ENCODE results near the gene LLPH. TPM values are rescaled to one million over a fixed set of nuclear protein-coding genes. Genes with fewer than 3 reads are reported as not detected.

LLPH gene
- total RNA-seq, 4 donors from 2014 or later: 5.0 to 17.5 (median 9.5) TPM

- no peak overlapping the region for H3K4me3 ChIP-seq
- TF ChIP-seq EP300 (IDR thresholded peaks at IDR 0.05): no peak
- TF ChIP-seq POLR2AphosphoS5 (IDR thresholded peaks at IDR 0.05): no peak
- peak; percentile 60 to 78 (median 74) for TF ChIP-seq CTCF (IDR thresholded peaks at IDR 0.05)
- peaks cover 0 to 5% (median 0%) of the 10 kb centered on the region in 3 donors for H3K9me3 ChIP-seq
- no peak for ATAC-seq
- no peak overlapping the region for H3K27ac ChIP-seq
- H3K27me3 ChIP-seq: no peaks in the 10 kb centered on the region
- WGBS, 2 donors (ENCODE audit: low coverage in 1 of 2): 14 to 23% methylated on average over 7 to 8 of the region's 10 CpGs
- no peaks in the 10 kb centered on the region for H3K36me3 ChIP-seq
- peaks cover 0 to 2% (median 0%) of the 10 kb centered on the region in 3 donors for H3K4me1 ChIP-seq
Observed at GRCh38 chr12:66087365-66087943, 43.1 kb downstream of the LLPH start.

GRCh38 chr12:66085998-66086397 lies 44.6 kb downstream of the LLPH start:
- Histone ChIP-seq H3K4me3 (no peak overlapping the region), H3K9me3 (peaks cover 0 to 5% (median 0%) of the 10 kb centered on the region in 3 donors), H3K36me3 (no peaks in the 10 kb centered on the region), H3K27ac (no peak overlapping the region), H3K4me1 (no peaks in the 10 kb centered on the region), H3K27me3 (no peaks in the 10 kb centered on the region)
- 67% methylated on average over 1 of the region's 2 CpGs; no CpG with 5 or more reads in 1 of the 2 donors for WGBS, 2 donors (ENCODE audit: low coverage in 1 of 2)
- no peak for ATAC-seq
- TF ChIP-seq CTCF (IDR thresholded peaks at IDR 0.05) (no peak), EP300 (IDR thresholded peaks at IDR 0.05) (no peak), POLR2AphosphoS5 (IDR thresholded peaks at IDR 0.05) (no peak), POLR2A (IDR thresholded peaks at IDR 0.05) (no peak)

GRCh38 chr12:66085213-66085612 lies 45.3 kb downstream of the LLPH start:
- TF ChIP-seq POLR2AphosphoS5 (IDR thresholded peaks at IDR 0.05) (no peak), POLR2A (IDR thresholded peaks at IDR 0.05) (no peak), CTCF (IDR thresholded peaks at IDR 0.05) (no peak), EP300 (IDR thresholded peaks at IDR 0.05) (no peak)
- no peaks in the 10 kb centered on the region for H3K4me1 ChIP-seq
- H3K36me3 ChIP-seq: no peaks in the 10 kb centered on the region
- WGBS, 2 donors (ENCODE audit: low coverage in 1 of 2): 60 to 64% methylated on average over 1 of the region's 1 CpG
- no peak for ATAC-seq
- H3K9me3 ChIP-seq: peaks cover 0 to 5% (median 0%) of the 10 kb centered on the region in 3 donors
- H3K4me3 ChIP-seq: no peak overlapping the region
- H3K27ac ChIP-seq: no peak overlapping the region
- no peaks in the 10 kb centered on the region for H3K27me3 ChIP-seq

- Histone ChIP-seq H3K4me3 (no peak overlapping the region), H3K27me3 (no peaks in the 10 kb centered on the region), H3K4me1 (no peaks in the 10 kb centered on the region), H3K36me3 (no peaks in the 10 kb centered on the region), H3K9me3 (peaks cover 0 to 5% (median 0%) of the 10 kb centered on the region in 3 donors), H3K27ac (no peak overlapping the region)
- TF ChIP-seq CTCF (IDR thresholded peaks at IDR 0.05) (no peak), POLR2AphosphoS5 (IDR thresholded peaks at IDR 0.05) (no peak), POLR2A (IDR thresholded peaks at IDR 0.05) (no peak), EP300 (IDR thresholded peaks at IDR 0.05) (no peak)
- no peak for ATAC-seq
- WGBS, 2 donors (ENCODE audit: low coverage in 1 of 2): 83 to 100% methylated on average over 1 of the region's 1 CpG
Observed at GRCh38 chr12:66083766-66084165, 46.8 kb downstream of the LLPH start.

- Histone ChIP-seq H3K27ac (no peak overlapping the region), H3K4me3 (no peak overlapping the region), H3K36me3 (no peaks in the 10 kb centered on the region), H3K9me3 (peaks cover 0 to 5% (median 0%) of the 10 kb centered on the region in 3 donors), H3K27me3 (peaks cover 6% of the 10 kb centered on the region), H3K4me1 (no peaks in the 10 kb centered on the region)
- TF ChIP-seq EP300 (IDR thresholded peaks at IDR 0.05): no peak
- TF ChIP-seq CTCF (IDR thresholded peaks at IDR 0.05): no peak
- no peak for TF ChIP-seq POLR2A (IDR thresholded peaks at IDR 0.05)
- no peak for TF ChIP-seq POLR2AphosphoS5 (IDR thresholded peaks at IDR 0.05)
- 73 to 92% methylated on average over 1 of the region's 1 CpG for WGBS, 2 donors (ENCODE audit: low coverage in 1 of 2)
- ATAC-seq: no peak
Observed at GRCh38 chr12:66082744-66083143, 47.8 kb downstream of the LLPH start.
